GM12878 (cell line): Measurements from ENCODE around the gene HYDIN. TPM values are rescaled to one million over a fixed set of nuclear protein-coding genes. Genes with fewer than 3 reads are reported as not detected.

Experiments used
- polyA plus RNA-seq, 11 experiments: library from polyadenylated mRNA; depleted of rRNA in 4 of 11; unstranded in 6 of 11; stranded (reverse) in 5 of 11; fragments of >200 nt; fragmentation: Nextera tagmentation in 4 of 11; fragmentation: Illumina TruSeq in 1 of 11; extraction: Ambion mirVana in 4 of 11; extraction: Trizol in 1 of 11; gene quantifications; 1 replicate in 1 of 11; 2 replicates in 10 of 11; pipeline versions ENCODE4 v1.2.1 to v1.2.3, GENCODE V29; 2011 to 2016; ENCODE audit warnings: inconsistent platforms in 2 of 11, missing spikeins in 2 of 11, low read depth in 1 of 11
- small RNA-seq: library from RNA; depleted of rRNA; stranded (forward); fragments of <200 nt; gene quantifications from one replicate; pipeline ENCODE3, GENCODE V24; 2014
- total RNA-seq, 4 experiments: library from RNA; depleted of rRNA in 3 of 4; stranded (reverse); fragments of >200 nt in 3 of 4; fragmentation: Illumina TruSeq in 1 of 4; extraction: Trizol in 1 of 4; gene quantifications; 2 replicates each; pipeline versions ENCODE4 v1.2.1 to v1.2.3, GENCODE V29; 2013 to 2021

HYDIN gene
- total and polyA plus RNA-seq, 10 of the 15 experiments (the other 5 are each of a cell fraction or from before 2014, with no cell fraction given): 0.01 to 0.30 (median 0.10) TPM; not detected in 7

Small RNA genes lying within 50 kb of the gene (small RNA-seq; reads per million reads assigned to genes)
- not detected for gene RNU6ATAC25P

Other genes with a start within 250 kb of the HYDIN start
- 29.8 TPM in 2 replicates for gene CMTR2, start 58.7 kb upstream of the HYDIN start, total RNA-seq (2014; rRNA removed)
- gene CMTR2, start 58.7 kb upstream of the HYDIN start, total RNA-seq (2014; rRNA removed; fragmentation: Illumina TruSeq; extraction: Trizol): 21.3 TPM in 2 replicates
- gene CMTR2, start 58.7 kb upstream of the HYDIN start, total RNA-seq (2021): 14.9 and 19.3 TPM in 2 replicates
- gene CMTR2, start 58.7 kb upstream of the HYDIN start, polyA plus RNA-seq (2011; rRNA removed): 37.0 and 59.4 TPM in 2 replicates
- gene CMTR2, start 58.7 kb upstream of the HYDIN start, polyA plus RNA-seq (2014; fragmentation: Illumina TruSeq; extraction: Trizol): 21.4 and 26.9 TPM in 2 replicates
- gene CMTR2, start 58.7 kb upstream of the HYDIN start, polyA plus RNA-seq (2014; fragmentation: Nextera tagmentation; extraction: Ambion mirVana): 10 to 100 TPM in 1 of 2 experiments, 1 to 10 TPM in 1; 6.5 to 12.1 TPM
- gene CMTR2, start 58.7 kb upstream of the HYDIN start, polyA plus RNA-seq (2014; rRNA removed): 14.6 and 20.6 TPM in 2 replicates
- 10 to 100 TPM; 20.5 to 21.2 TPM for gene CMTR2, start 58.7 kb upstream of the HYDIN start, polyA plus RNA-seq (2016; fragmentation: Nextera tagmentation; extraction: Ambion mirVana)
- gene CALB2, start 128.0 kb upstream of the HYDIN start, total RNA-seq (2014; rRNA removed): not detected in 2 replicates
- not detected in 2 replicates for gene CALB2, start 128.0 kb upstream of the HYDIN start, total RNA-seq (2014; rRNA removed; fragmentation: Illumina TruSeq; extraction: Trizol)
- gene CALB2, start 128.0 kb upstream of the HYDIN start, total RNA-seq (2021): not detected in 2 replicates
- gene CALB2, start 128.0 kb upstream of the HYDIN start, polyA plus RNA-seq (2011; rRNA removed): not detected in 2 replicates
- gene CALB2, start 128.0 kb upstream of the HYDIN start, polyA plus RNA-seq (2014; fragmentation: Illumina TruSeq; extraction: Trizol): not detected in 2 replicates
- not detected for gene CALB2, start 128.0 kb upstream of the HYDIN start, polyA plus RNA-seq (2014; fragmentation: Nextera tagmentation; extraction: Ambion mirVana)
- gene CALB2, start 128.0 kb upstream of the HYDIN start, polyA plus RNA-seq (2014; rRNA removed): not detected in 2 replicates
- not detected for gene CALB2, start 128.0 kb upstream of the HYDIN start, polyA plus RNA-seq (2016; fragmentation: Nextera tagmentation; extraction: Ambion mirVana)
- gene TLE7, start 211.3 kb upstream of the HYDIN start, total RNA-seq (2014; rRNA removed): not detected in 2 replicates
- gene TLE7, start 211.3 kb upstream of the HYDIN start, total RNA-seq (2014; rRNA removed; fragmentation: Illumina TruSeq; extraction: Trizol): not detected in 2 replicates
- not detected in 2 replicates for gene TLE7, start 211.3 kb upstream of the HYDIN start, total RNA-seq (2021)
- not detected in 2 replicates for gene TLE7, start 211.3 kb upstream of the HYDIN start, polyA plus RNA-seq (2011; rRNA removed)
- not detected in 2 replicates for gene TLE7, start 211.3 kb upstream of the HYDIN start, polyA plus RNA-seq (2014; fragmentation: Illumina TruSeq; extraction: Trizol)
- not detected for gene TLE7, start 211.3 kb upstream of the HYDIN start, polyA plus RNA-seq (2014; fragmentation: Nextera tagmentation; extraction: Ambion mirVana)
- not detected in 2 replicates for gene TLE7, start 211.3 kb upstream of the HYDIN start, polyA plus RNA-seq (2014; rRNA removed)
- gene TLE7, start 211.3 kb upstream of the HYDIN start, polyA plus RNA-seq (2016; fragmentation: Nextera tagmentation; extraction: Ambion mirVana): not detected
- 6.8 and 7.1 TPM in 2 replicates for gene ZNF23, start 231.5 kb upstream of the HYDIN start, total RNA-seq (2014; rRNA removed)
- 11.5 and 12.0 TPM in 2 replicates for gene ZNF23, start 231.5 kb upstream of the HYDIN start, total RNA-seq (2014; rRNA removed; fragmentation: Illumina TruSeq; extraction: Trizol)
- 7.6 and 10.2 TPM in 2 replicates for gene ZNF23, start 231.5 kb upstream of the HYDIN start, total RNA-seq (2021)
- 9.9 and 13.9 TPM in 2 replicates for gene ZNF23, start 231.5 kb upstream of the HYDIN start, polyA plus RNA-seq (2011; rRNA removed)
- 11.3 and 13.4 TPM in 2 replicates for gene ZNF23, start 231.5 kb upstream of the HYDIN start, polyA plus RNA-seq (2014; fragmentation: Illumina TruSeq; extraction: Trizol)
- 1 to 10 TPM; 3.6 to 4.8 TPM for gene ZNF23, start 231.5 kb upstream of the HYDIN start, polyA plus RNA-seq (2014; fragmentation: Nextera tagmentation; extraction: Ambion mirVana)
- 7.0 and 9.3 TPM in 2 replicates for gene ZNF23, start 231.5 kb upstream of the HYDIN start, polyA plus RNA-seq (2014; rRNA removed)
- gene ZNF23, start 231.5 kb upstream of the HYDIN start, polyA plus RNA-seq (2016; fragmentation: Nextera tagmentation; extraction: Ambion mirVana): 1 to 10 TPM; 7.4 to 8.2 TPM